Neural cell (in vitro differentiated cells): ENCODE measurements around the gene SULT1A2. TPM values are rescaled to one million over a fixed set of nuclear protein-coding genes. Genes with fewer than 3 reads are reported as not detected.

Experiments used
- H2AFZ ChIP-seq: fragments of 200-600, 300-800 bp; sonication (generic), shearing (Covaris generic); 2 replicates; pipeline ENCODE4 v1.6.0; 2014; ENCODE audit warnings: low read depth, mild to moderate bottlenecking, antibody characterized with exemption, low read length, moderate library complexity
- H3F3A ChIP-seq: fragments of 200-600 bp; shearing (Covaris generic); 2 replicates; pipeline ENCODE4 v1.6.1; 2016; ENCODE audit warnings: mild to moderate bottlenecking, moderate library complexity, mixed read lengths, antibody characterized with exemption, low read length; ENCODE audit not compliant: insufficient read depth, poor library complexity, severe bottlenecking
- H3K27ac ChIP-seq: fragments of 200-600, 300-800 bp; sonication (generic), shearing (Covaris generic); 2 replicates; pipeline ENCODE4 v1.5.1; 2014; ENCODE audit warnings: mild to moderate bottlenecking, low read length, moderate library complexity
- H3K27me3 ChIP-seq: fragments of 300-800, 200-600 bp; sonication (generic), shearing (Covaris generic); 2 replicates; pipeline ENCODE4 v1.6.0; 2014; ENCODE audit warnings: mild to moderate bottlenecking, low read depth, low read length, moderate library complexity; ENCODE audit not compliant: insufficient read depth
- H3K36me3 ChIP-seq: fragments of 300-800, 200-600 bp; sonication (generic), shearing (Covaris generic); 2 replicates; pipeline ENCODE4 v1.5.1; 2014; ENCODE audit warnings: mild to moderate bottlenecking, antibody characterized with exemption, low read length, moderate library complexity; ENCODE audit not compliant: insufficient read depth
- H3K4me2 ChIP-seq: fragments of 300-800, 200-600 bp; sonication (generic), shearing (Covaris generic); 2 replicates; pipeline ENCODE4 v1.6.0; 2014; ENCODE audit warnings: mild to moderate bottlenecking, low read length
- H3K4me3 ChIP-seq: fragments of 300-800, 200-600 bp; sonication (generic), shearing (Covaris generic); 2 replicates; pipeline ENCODE4 v1.5.1; 2014; ENCODE audit warnings: mild to moderate bottlenecking, low read length, moderate library complexity
- H3K79me2 ChIP-seq: fragments of 200-600 bp; shearing (Covaris generic); replicated peaks from 2 replicates; pipeline ENCODE4 v1.6.0; 2014; ENCODE audit warnings: mild to moderate bottlenecking, low read length, moderate library complexity; ENCODE audit not compliant: insufficient read depth
- H3K9ac ChIP-seq: fragments of 300-800, 200-600 bp; sonication (generic), shearing (Covaris generic); 2 replicates; pipeline ENCODE4 v1.6.1; 2016; ENCODE audit warnings: mild to moderate bottlenecking, low read length, mixed read lengths
- H3K9me2 ChIP-seq: fragments of 200-600 bp; shearing (Covaris generic); 2 replicates; pipeline ENCODE4 v1.6.1; 2016; ENCODE audit warnings: mild to moderate bottlenecking, low read length, mixed read lengths; ENCODE audit not compliant: insufficient read depth
- H3K9me3 ChIP-seq: fragments of 200-600, 300-800 bp; sonication (generic), shearing (Covaris generic); 2 replicates; pipeline ENCODE4 v1.6.1; 2016; ENCODE audit warnings: mild to moderate bottlenecking, mixed run types, low read length, moderate library complexity, mixed read lengths
- H4K20me1 ChIP-seq: fragments of 200-600 bp; shearing (Covaris generic); 2 replicates; pipeline ENCODE4 v1.6.1; 2016; ENCODE audit warnings: mild to moderate bottlenecking, mixed run types; ENCODE audit not compliant: insufficient read depth
- CTCF ChIP-seq: fragments of 450-650 bp; IDR thresholded peaks from 2 replicates; pipeline ENCODE4 v1.5.1; 2014; ENCODE audit warnings: antibody characterized with exemption, mild to moderate bottlenecking, moderate library complexity; ENCODE audit not compliant: poor library complexity, severe bottlenecking
- EP300 ChIP-seq: fragments of 450-650 bp; conservative IDR thresholded peaks from 2 replicates; pipeline ENCODE4 v1.6.1; 2014; ENCODE audit warnings: antibody characterized with exemption, mild to moderate bottlenecking, moderate library complexity; ENCODE audit not compliant: poor library complexity, severe bottlenecking
- EZH2 ChIP-seq: fragments of 200-600, 300-800 bp; shearing (Covaris generic), sonication (generic); IDR thresholded peaks from 2 replicates; pipeline ENCODE4 v1.6.1; 2014; ENCODE audit warnings: antibody characterized with exemption, low read length, borderline replicate concordance, mild to moderate bottlenecking; ENCODE audit not compliant: insufficient read depth, poor library complexity, severe bottlenecking
- MXI1 ChIP-seq: fragments of 450-650 bp; conservative IDR thresholded peaks from 2 replicates; pipeline ENCODE4 v1.6.1; 2014; ENCODE audit warnings: antibody characterized with exemption, mild to moderate bottlenecking; ENCODE audit not compliant: poor library complexity, severe bottlenecking
- POLR2AphosphoS5 ChIP-seq: IDR thresholded peaks from 2 replicates; pipeline ENCODE4 v1.6.1; 2012
- RAD21 ChIP-seq: fragments of 450-650 bp; conservative IDR thresholded peaks from 2 replicates; pipeline ENCODE4 v1.6.1; 2014; ENCODE audit warnings: antibody characterized with exemption, mild to moderate bottlenecking, moderate library complexity
- REST ChIP-seq: IDR thresholded peaks from 2 replicates; pipeline ENCODE4 v1.6.1; 2012; ENCODE audit warnings: borderline replicate concordance
- SMC3 ChIP-seq: fragments of 450-650 bp; conservative IDR thresholded peaks from 2 replicates; pipeline ENCODE4 v1.6.1; 2014; ENCODE audit warnings: antibody characterized with exemption, mild to moderate bottlenecking, moderate library complexity; ENCODE audit not compliant: poor library complexity
- TAF1 ChIP-seq: IDR thresholded peaks from 2 replicates; pipeline ENCODE4 v1.6.1; 2012; ENCODE audit warnings: low read depth
- polyA plus RNA-seq: library from polyadenylated mRNA; depleted of rRNA; stranded (reverse); fragments of >200 nt; gene quantifications from 2 replicates; pipeline ENCODE4 v1.2.3, GENCODE V29; 2014

SULT1A2 gene
- polyA plus RNA-seq, 1 donor from 2014 or later, result not detected

- Histone ChIP-seq H3K27me3 (no peaks in the 10 kb centered on the region), H3K27ac (no peak overlapping the region), H3K4me2 (no peak overlapping the region), H3K9ac (no peak overlapping the region), H3F3A (no peaks in the 10 kb centered on the region), H3K79me2 (no peaks in the 10 kb centered on the region), H3K9me3 (no peaks in the 10 kb centered on the region), H3K9me2 (no peaks in the 10 kb centered on the region), H2AFZ (no peak overlapping the region), H3K36me3 (no peaks in the 10 kb centered on the region), H3K4me3 (no peak overlapping the region), H4K20me1 (no peaks in the 10 kb centered on the region)
- TF ChIP-seq POLR2AphosphoS5 (no peak), CTCF (no peak), SMC3 (no peak), EZH2 (no peak), REST (no peak), EP300 (no peak), TAF1 (no peak), RAD21 (no peak), MXI1 (no peak)
Measured at GRCh38 chr16:28589930-28590329, 6.9 kb downstream of the SULT1A2 start.

DNA sequence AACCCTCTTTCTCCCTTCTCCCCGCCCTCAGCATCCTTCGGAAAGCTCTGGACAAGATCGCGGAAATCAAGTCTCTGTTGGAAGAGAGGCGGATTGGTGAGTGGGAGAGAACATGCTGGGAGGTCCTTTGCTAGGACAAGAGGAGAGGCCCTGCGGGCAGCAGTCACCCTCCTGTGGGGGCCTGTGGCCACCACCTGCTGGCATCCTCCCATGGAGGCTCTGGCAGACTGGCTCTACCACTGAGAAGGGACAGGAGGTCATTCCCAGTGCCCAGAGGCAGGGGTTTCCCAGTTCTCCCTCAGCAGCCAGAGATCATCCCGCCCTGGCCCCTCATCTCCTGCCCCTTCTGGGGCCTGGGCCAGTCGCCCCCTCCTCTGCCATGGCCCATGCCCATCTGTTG lies 7.8 kb downstream of the SULT1A2 start:
- H3K9me3 ChIP-seq, result no peaks in the 10 kb centered on the region
- no peaks in the 10 kb centered on the region for H3K36me3 ChIP-seq
- no peak overlapping the region for H3K9ac ChIP-seq
- H4K20me1 ChIP-seq, result no peaks in the 10 kb centered on the region
- no peaks in the 10 kb centered on the region for H3K27me3 ChIP-seq
- H3F3A ChIP-seq, result no peaks in the 10 kb centered on the region
- no peak overlapping the region for H3K4me2 ChIP-seq
- no peaks in the 10 kb centered on the region for H3K9me2 ChIP-seq
- H2AFZ ChIP-seq, result no peak overlapping the region
- no peak overlapping the region for H3K27ac ChIP-seq
- no peak overlapping the region for H3K4me3 ChIP-seq
- H3K79me2 ChIP-seq, result no peaks in the 10 kb centered on the region
- TF ChIP-seq RAD21 (no peak), TAF1 (no peak), EP300 (no peak), SMC3 (no peak), CTCF (no peak), REST (no peak), EZH2 (no peak), POLR2AphosphoS5 (no peak), MXI1 (no peak)
